Smooth muscle cell (in vitro differentiated cells): ENCODE data around the gene MYH13. TPM values are rescaled to one million over a fixed set of nuclear protein-coding genes. Genes with fewer than 3 reads are reported as not detected.

ENCODE experiments used
- DNase-seq: peaks from one replicate; lab custom pipeline; 2025; ENCODE audit not compliant: unreplicated experiment; lab: John Stamatoyannopoulos, UW
- H2AFZ ChIP-seq: fragments of 200-600 bp; sonication (generic); 2 replicates; pipeline ENCODE4 v1.6.0; 2016; ENCODE audit warnings: antibody characterized with exemption, low read depth, mild to moderate bottlenecking
- H3F3A ChIP-seq: fragments of 200-600 bp; sonication (generic); 2 replicates; pipeline ENCODE4 v1.6.0; 2017; ENCODE audit warnings: antibody characterized with exemption, low read depth
- H3K27ac ChIP-seq: fragments of 200-600 bp; sonication (generic); 2 replicates; pipeline ENCODE4 v1.5.1; 2016; ENCODE audit warnings: low read depth, mild to moderate bottlenecking
- H3K27me3 ChIP-seq: fragments of 200-600 bp; sonication (generic); 2 replicates; pipeline ENCODE4 v1.6.1; 2016; ENCODE audit warnings: low read depth, mild to moderate bottlenecking
- H3K36me3 ChIP-seq: fragments of 200-600 bp; sonication (generic); 2 replicates; pipeline ENCODE4 v1.5.1; 2016; ENCODE audit warnings: low read depth
- H3K4me1 ChIP-seq: fragments of 200-600 bp; sonication (generic); 2 replicates; pipeline ENCODE4 v1.5.1; 2016; ENCODE audit warnings: low read depth
- H3K4me2 ChIP-seq: fragments of 200-600 bp; sonication (generic); 2 replicates; pipeline ENCODE4 v1.6.0; 2016; ENCODE audit warnings: mild to moderate bottlenecking
- H3K4me3 ChIP-seq: fragments of 200-600 bp; sonication (generic); 2 replicates; pipeline ENCODE4 v1.5.1; 2016; ENCODE audit warnings: mild to moderate bottlenecking
- H3K79me2 ChIP-seq: fragments of 200-600 bp; sonication (generic); 2 replicates; pipeline ENCODE4 v1.6.0; 2016; ENCODE audit warnings: low read depth, mild to moderate bottlenecking
- H3K9ac ChIP-seq: fragments of 200-600 bp; sonication (generic); 2 replicates; pipeline ENCODE4 v1.6.0; 2016; ENCODE audit warnings: low read depth
- H3K9me3 ChIP-seq: fragments of 200-600 bp; sonication (generic); replicated peaks from 2 replicates; pipeline ENCODE4 v1.5.1; 2016; ENCODE audit warnings: low read depth
- H4K20me1 ChIP-seq: fragments of 200-600 bp; sonication (generic); 2 replicates; pipeline ENCODE4 v1.6.0; 2016; ENCODE audit warnings: low read depth
- WGBS: methylation state at CpG from one replicate; pipeline ENCODE4 v1.1.7; 2016; ENCODE audit warnings: low lambda C conversion rate; 5-methylcytosine and 5-hydroxymethylcytosine counted together
- polyA plus RNA-seq: library from polyadenylated mRNA; unstranded; fragments of >200 nt; fragmentation: Nextera tagmentation; extraction: Ambion mirVana; gene quantifications from 2 replicates; pipeline ENCODE4 v1.2.1, GENCODE V29; 2016
- total RNA-seq: library from RNA; depleted of rRNA; stranded (reverse); fragments of >200 nt; gene quantifications from 2 replicates; pipeline ENCODE4 v1.2.3, GENCODE V29; 2014
- TF ChIP-seq, protein P1 (sequence below): fragments of 200-600 bp; sonication (generic); IDR thresholded peaks from 2 replicates; pipeline ENCODE4 v1.5.1; 2017; ENCODE audit warnings: borderline replicate concordance, mild to moderate bottlenecking, antibody characterized with exemption; ENCODE audit not compliant: insufficient read depth, poor library complexity, severe bottlenecking

Gene MYH13
- total and polyA plus RNA-seq, 2 experiments from 2014 or later = 0.09 TPM; not detected in 1

DNA sequence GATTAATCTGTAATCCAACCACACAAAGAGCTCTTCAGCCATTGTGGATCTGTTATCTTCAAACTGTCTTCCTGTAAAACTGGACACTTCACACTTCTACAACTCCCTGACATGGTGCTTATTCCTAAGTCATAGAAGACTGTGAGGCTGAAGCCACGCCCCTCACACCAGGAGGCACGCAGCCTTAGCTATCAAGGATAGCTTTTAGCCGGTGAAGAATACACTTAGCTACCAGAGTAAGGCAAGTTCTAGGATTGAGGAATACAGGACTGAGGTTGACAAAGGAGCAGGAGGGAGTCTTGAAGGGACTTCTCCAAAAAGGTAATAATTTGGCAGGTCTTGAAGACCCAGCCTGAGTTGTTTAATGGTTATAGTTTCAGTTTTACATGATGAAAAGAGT, 94.6 kb downstream of the MYH13 start:
- Histone ChIP-seq H3F3A (no peaks in the 10 kb centered on the region), H3K9me3 (no peaks in the 10 kb centered on the region), H3K36me3 (no peaks in the 10 kb centered on the region), H3K4me3 (no peak overlapping the region), H3K79me2 (no peaks in the 10 kb centered on the region), H3K27ac (no peak overlapping the region), H3K4me2 (peak overlapping the region; percentile 72), H3K9ac (no peak overlapping the region), H2AFZ (peak overlapping the region; percentile 75), H4K20me1 (no peaks in the 10 kb centered on the region), H3K4me1 (peaks cover 5% of the 10 kb centered on the region), H3K27me3 (no peaks in the 10 kb centered on the region)
- no peak for DNase-seq
- 30% methylated on average over 3 of the region's 3 CpGs for WGBS
- TF ChIP-seq, protein P1, sequence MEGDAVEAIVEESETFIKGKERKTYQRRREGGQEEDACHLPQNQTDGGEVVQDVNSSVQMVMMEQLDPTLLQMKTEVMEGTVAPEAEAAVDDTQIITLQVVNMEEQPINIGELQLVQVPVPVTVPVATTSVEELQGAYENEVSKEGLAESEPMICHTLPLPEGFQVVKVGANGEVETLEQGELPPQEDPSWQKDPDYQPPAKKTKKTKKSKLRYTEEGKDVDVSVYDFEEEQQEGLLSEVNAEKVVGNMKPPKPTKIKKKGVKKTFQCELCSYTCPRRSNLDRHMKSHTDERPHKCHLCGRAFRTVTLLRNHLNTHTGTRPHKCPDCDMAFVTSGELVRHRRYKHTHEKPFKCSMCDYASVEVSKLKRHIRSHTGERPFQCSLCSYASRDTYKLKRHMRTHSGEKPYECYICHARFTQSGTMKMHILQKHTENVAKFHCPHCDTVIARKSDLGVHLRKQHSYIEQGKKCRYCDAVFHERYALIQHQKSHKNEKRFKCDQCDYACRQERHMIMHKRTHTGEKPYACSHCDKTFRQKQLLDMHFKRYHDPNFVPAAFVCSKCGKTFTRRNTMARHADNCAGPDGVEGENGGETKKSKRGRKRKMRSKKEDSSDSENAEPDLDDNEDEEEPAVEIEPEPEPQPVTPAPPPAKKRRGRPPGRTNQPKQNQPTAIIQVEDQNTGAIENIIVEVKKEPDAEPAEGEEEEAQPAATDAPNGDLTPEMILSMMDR = no peak

DNA sequence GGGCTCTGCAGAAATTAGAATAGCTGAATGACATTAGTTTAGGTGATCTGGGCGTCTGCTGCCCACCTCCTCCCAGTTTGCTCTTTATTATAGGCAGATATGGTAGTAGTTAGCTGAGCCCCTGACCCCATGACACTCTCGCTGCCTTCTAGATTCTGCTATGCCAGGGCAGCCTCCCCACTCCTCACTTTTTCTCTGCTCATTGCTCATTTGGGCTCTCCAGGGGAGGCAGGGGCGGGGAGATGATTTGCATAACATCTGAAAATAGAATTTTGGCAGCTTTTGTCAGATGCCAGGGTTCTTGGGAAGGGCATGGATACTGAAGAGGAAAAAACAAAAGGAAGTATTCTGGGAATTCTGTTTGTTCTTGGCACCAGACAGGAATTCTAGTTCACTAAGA, 96.4 kb downstream of the MYH13 start:
- Histone ChIP-seq H3K27me3 (no peaks in the 10 kb centered on the region), H3F3A (no peaks in the 10 kb centered on the region), H3K4me3 (no peak overlapping the region), H3K4me1 (peaks cover 5% of the 10 kb centered on the region), H3K79me2 (no peaks in the 10 kb centered on the region), H3K4me2 (no peak overlapping the region), H3K9ac (no peak overlapping the region), H3K36me3 (no peaks in the 10 kb centered on the region), H2AFZ (no peak overlapping the region), H3K9me3 (no peaks in the 10 kb centered on the region), H3K27ac (no peak overlapping the region), H4K20me1 (no peaks in the 10 kb centered on the region)
- DNase-seq = no peak
- 75% methylated on average over 3 of the region's 3 CpGs for WGBS
- TF ChIP-seq, protein P1 = no peak

DNA sequence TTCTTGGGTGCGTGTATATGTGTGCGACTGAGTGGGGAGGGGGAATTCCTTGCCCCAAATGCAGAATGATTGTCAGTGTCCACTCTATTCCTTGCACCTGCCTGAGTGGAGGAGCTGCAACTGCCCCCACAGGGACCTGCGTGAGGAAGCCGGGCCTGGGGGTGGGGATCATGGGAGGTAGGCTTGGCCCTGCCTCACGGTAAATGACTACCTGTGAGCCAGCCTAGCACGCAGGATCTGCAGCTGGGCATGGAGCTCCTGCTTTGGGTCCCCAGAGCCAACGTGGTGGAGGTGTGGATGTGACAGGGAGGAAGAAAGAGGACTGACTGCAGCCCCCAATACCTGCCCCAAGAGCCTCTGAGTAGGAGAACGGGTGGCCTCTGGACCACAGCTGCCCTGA, 97.4 kb downstream of the MYH13 start:
- H2AFZ ChIP-seq = no peak overlapping the region
- H3K27me3 ChIP-seq = no peaks in the 10 kb centered on the region
- no peak overlapping the region for H3K9ac ChIP-seq
- DNase-seq = no peak
- H3K4me1 ChIP-seq = peaks cover 5% of the 10 kb centered on the region
- peaks cover 4% of the 10 kb centered on the region for H3F3A ChIP-seq
- no peaks in the 10 kb centered on the region for H3K9me3 ChIP-seq
- H3K79me2 ChIP-seq = no peaks in the 10 kb centered on the region
- 91% methylated on average over 8 of the region's 8 CpGs for WGBS
- H4K20me1 ChIP-seq = no peaks in the 10 kb centered on the region
- TF ChIP-seq, protein P1 = no peak
- no peak overlapping the region for H3K4me2 ChIP-seq
- no peak overlapping the region for H3K27ac ChIP-seq
- no peak overlapping the region for H3K4me3 ChIP-seq
- no peaks in the 10 kb centered on the region for H3K36me3 ChIP-seq

DNA sequence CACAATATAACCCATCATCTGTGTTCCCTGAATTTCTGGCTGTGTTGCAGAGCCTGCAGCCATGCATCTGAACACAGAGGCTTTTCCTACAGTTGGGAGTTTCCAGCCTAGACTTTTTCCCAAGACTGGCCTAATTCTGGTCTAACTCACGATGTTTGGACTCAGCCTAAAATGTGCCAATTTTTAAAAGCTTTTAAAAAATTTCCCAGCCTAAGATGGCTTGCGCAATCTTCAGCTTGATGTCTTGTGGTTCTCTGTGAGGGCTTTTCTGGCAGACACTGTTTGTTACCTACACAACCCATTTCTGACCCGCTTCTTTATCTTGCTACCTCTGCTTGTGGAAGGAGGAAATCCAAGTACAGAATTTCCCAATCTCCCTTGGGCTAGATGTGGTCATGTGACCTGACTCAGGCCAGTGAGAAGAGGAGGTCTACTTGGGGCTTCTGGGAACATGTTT, 101.7 kb downstream of the MYH13 start:
- H3K9ac ChIP-seq = no peak overlapping the region
- no peaks in the 10 kb centered on the region for H3K79me2 ChIP-seq
- H2AFZ ChIP-seq = no peak overlapping the region
- H4K20me1 ChIP-seq = no peaks in the 10 kb centered on the region
- H3K4me2 ChIP-seq = no peak overlapping the region
- H3K9me3 ChIP-seq = no peaks in the 10 kb centered on the region
- peak overlapping the region; percentile 40 for H3K27ac ChIP-seq
- DNase-seq = no peak
- no peaks in the 10 kb centered on the region for H3K27me3 ChIP-seq
- 79% methylated on average over 3 of the region's 3 CpGs for WGBS
- H3K4me1 ChIP-seq = no peaks in the 10 kb centered on the region
- no peak overlapping the region for H3K4me3 ChIP-seq
- no peaks in the 10 kb centered on the region for H3K36me3 ChIP-seq
- peaks cover 4% of the 10 kb centered on the region for H3F3A ChIP-seq
- TF ChIP-seq, protein P1 = no peak
